Loucy (cell line): ENCODE measurements around the gene NEDD4L.
"Not testable (repeated sequence)": the region's sequence is repeated elsewhere in the genome, so short reads cannot be mapped to it uniquely, and the experiment has no call there.

ENCODE experiments used
- EZH2phosphoT487 ChIP-seq: fragments of 200-600 bp; IDR thresholded peaks from 2 replicates; pipeline ENCODE4 v1.6.1; 2018; ENCODE audit warnings: antibody characterized with exemption, mild to moderate bottlenecking, moderate library complexity, borderline replicate concordance
- TF ChIP-seq, protein P1 (sequence below): fragments of 200-600 bp; sonication (generic); conservative IDR thresholded peaks from 2 replicates; pipeline ENCODE4 v1.5.1; 2014; ENCODE audit warnings: mild to moderate bottlenecking, antibody characterized with exemption, low read length

GRCh38 chr18:58435221-58436005, 391.4 kb downstream of the NEDD4L start:
- TF ChIP-seq, protein P1, sequence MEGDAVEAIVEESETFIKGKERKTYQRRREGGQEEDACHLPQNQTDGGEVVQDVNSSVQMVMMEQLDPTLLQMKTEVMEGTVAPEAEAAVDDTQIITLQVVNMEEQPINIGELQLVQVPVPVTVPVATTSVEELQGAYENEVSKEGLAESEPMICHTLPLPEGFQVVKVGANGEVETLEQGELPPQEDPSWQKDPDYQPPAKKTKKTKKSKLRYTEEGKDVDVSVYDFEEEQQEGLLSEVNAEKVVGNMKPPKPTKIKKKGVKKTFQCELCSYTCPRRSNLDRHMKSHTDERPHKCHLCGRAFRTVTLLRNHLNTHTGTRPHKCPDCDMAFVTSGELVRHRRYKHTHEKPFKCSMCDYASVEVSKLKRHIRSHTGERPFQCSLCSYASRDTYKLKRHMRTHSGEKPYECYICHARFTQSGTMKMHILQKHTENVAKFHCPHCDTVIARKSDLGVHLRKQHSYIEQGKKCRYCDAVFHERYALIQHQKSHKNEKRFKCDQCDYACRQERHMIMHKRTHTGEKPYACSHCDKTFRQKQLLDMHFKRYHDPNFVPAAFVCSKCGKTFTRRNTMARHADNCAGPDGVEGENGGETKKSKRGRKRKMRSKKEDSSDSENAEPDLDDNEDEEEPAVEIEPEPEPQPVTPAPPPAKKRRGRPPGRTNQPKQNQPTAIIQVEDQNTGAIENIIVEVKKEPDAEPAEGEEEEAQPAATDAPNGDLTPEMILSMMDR, result not testable (repeated sequence)
- not testable (repeated sequence) for TF ChIP-seq EZH2phosphoT487
